GM12878 (cell line): ENCODE measurements around the gene COX6B2. TPM values are rescaled to one million over a fixed set of nuclear protein-coding genes. Genes with fewer than 3 reads are reported as not detected.

Experiments used
- ASH2L ChIP-seq: fragments of 300-600, 200-600 bp; sonication (generic); IDR thresholded peaks from 2 replicates; pipeline ENCODE4 v1.6.1; 2017; ENCODE audit warnings: low read depth, mild to moderate bottlenecking, borderline replicate concordance
- DPF2 ChIP-seq: fragments of 450-650 bp; IDR thresholded peaks from 2 replicates; pipeline ENCODE4 v1.6.1; 2017; ENCODE audit warnings: mild to moderate bottlenecking
- FOXM1 ChIP-seq: IDR thresholded peaks from 2 replicates; pipeline ENCODE4 v1.6.1; 2012; ENCODE audit warnings: low read depth, mild to moderate bottlenecking, inconsistent platforms, low read length, moderate library complexity
- HCFC1 ChIP-seq: fragments of 150-350 bp; IDR thresholded peaks from 2 replicates; pipeline ENCODE4 v1.6.1; 2014; ENCODE audit warnings: low read length
- HDAC6 ChIP-seq: fragments of 200-600 bp; sonication (generic); IDR thresholded peaks from one replicate; pipeline ENCODE4 v1.8.0; 2017; ENCODE audit warnings: antibody characterized with exemption; ENCODE audit not compliant: unreplicated experiment
- HDGF ChIP-seq: fragments of 450-650 bp; IDR thresholded peaks from 2 replicates; pipeline ENCODE4 v1.6.1; 2016; ENCODE audit warnings: antibody characterized with exemption
- KDM1A ChIP-seq: fragments of 200-600 bp; sonication (generic); IDR thresholded peaks from 2 replicates; pipeline ENCODE4 v1.6.1; 2016; ENCODE audit warnings: borderline replicate concordance
- NR2C2 ChIP-seq: IDR thresholded peaks from 2 replicates; pipeline ENCODE4 v1.6.1; 2011; ENCODE audit warnings: borderline replicate concordance, low read depth; ENCODE audit not compliant: control insufficient read depth, insufficient read length
- NRF1 ChIP-seq: conservative IDR thresholded peaks from 2 replicates; pipeline ENCODE4 v1.6.1; 2011; ENCODE audit warnings: mild to moderate bottlenecking, low read depth, low read length, improper control_type of control experiment
- RAD51 ChIP-seq: fragments of 450-650 bp; IDR thresholded peaks from 2 replicates; pipeline ENCODE4 v1.6.1; 2016; ENCODE audit warnings: moderate library complexity, mild to moderate bottlenecking, inconsistent platforms
- RCOR1 ChIP-seq: conservative IDR thresholded peaks from 2 replicates; pipeline ENCODE4 v1.6.1; 2012; ENCODE audit warnings: low read depth, low read length, improper control_type of control experiment
- TBL1XR1 ChIP-seq: IDR thresholded peaks from 2 replicates; pipeline ENCODE4 v1.6.1; 2012; ENCODE audit warnings: low read depth, low read length, improper control_type of control experiment
- TCF7 ChIP-seq: IDR thresholded peaks from 2 replicates; pipeline ENCODE4 v1.6.1; 2014; ENCODE audit warnings: antibody characterized with exemption, borderline replicate concordance
- polyA plus RNA-seq, 11 experiments: library from polyadenylated mRNA; depleted of rRNA in 4 of 11; unstranded in 6 of 11; stranded (reverse) in 5 of 11; fragments of >200 nt; fragmentation: Nextera tagmentation in 4 of 11; fragmentation: Illumina TruSeq in 1 of 11; extraction: Ambion mirVana in 4 of 11; extraction: Trizol in 1 of 11; gene quantifications; 1 replicate in 1 of 11; 2 replicates in 10 of 11; pipeline versions ENCODE4 v1.2.1 to v1.2.3, GENCODE V29; 2011 to 2016; ENCODE audit warnings: inconsistent platforms in 2 of 11, missing spikeins in 2 of 11, low read depth in 1 of 11
- total RNA-seq, 4 experiments: library from RNA; depleted of rRNA in 3 of 4; stranded (reverse); fragments of >200 nt in 3 of 4; fragmentation: Illumina TruSeq in 1 of 4; extraction: Trizol in 1 of 4; gene quantifications; 2 replicates each; pipeline versions ENCODE4 v1.2.1 to v1.2.3, GENCODE V29; 2013 to 2021
- TF ChIP-seq, protein P1 (sequence below): fragments of 450-650 bp; formaldehyde crosslinking; IDR thresholded peaks from 2 replicates; pipeline ENCODE4 v1.4.0; 2022; ENCODE audit warnings: mild to moderate bottlenecking, moderate library complexity
- TF ChIP-seq, protein P2 (sequence below): fragments of 450-650 bp; IDR thresholded peaks from 2 replicates; pipeline ENCODE4 v1.6.1; 2016; ENCODE audit warnings: mild to moderate bottlenecking, moderate library complexity, borderline replicate concordance
- TF ChIP-seq, protein P3 (sequence below): IDR thresholded peaks from 2 replicates; pipeline ENCODE4 v1.6.1; 2011; ENCODE audit warnings: low read depth, mild to moderate bottlenecking, low read length, moderate library complexity, borderline replicate concordance; ENCODE audit errors: extremely low read depth
- TF ChIP-seq, protein P4 (sequence below): fragments of 450-650 bp; IDR thresholded peaks from 2 replicates; pipeline ENCODE4 v1.6.1; 2018; ENCODE audit warnings: mild to moderate bottlenecking, low read depth, moderate library complexity; ENCODE audit not compliant: partially characterized antibody

COX6B2 gene
- total and polyA plus RNA-seq, 10 of the 15 experiments (the other 5 are each of a cell fraction or from before 2014, with no cell fraction given) = 0.05 to 0.08 (median 0.07) TPM; not detected in 6

DNA sequence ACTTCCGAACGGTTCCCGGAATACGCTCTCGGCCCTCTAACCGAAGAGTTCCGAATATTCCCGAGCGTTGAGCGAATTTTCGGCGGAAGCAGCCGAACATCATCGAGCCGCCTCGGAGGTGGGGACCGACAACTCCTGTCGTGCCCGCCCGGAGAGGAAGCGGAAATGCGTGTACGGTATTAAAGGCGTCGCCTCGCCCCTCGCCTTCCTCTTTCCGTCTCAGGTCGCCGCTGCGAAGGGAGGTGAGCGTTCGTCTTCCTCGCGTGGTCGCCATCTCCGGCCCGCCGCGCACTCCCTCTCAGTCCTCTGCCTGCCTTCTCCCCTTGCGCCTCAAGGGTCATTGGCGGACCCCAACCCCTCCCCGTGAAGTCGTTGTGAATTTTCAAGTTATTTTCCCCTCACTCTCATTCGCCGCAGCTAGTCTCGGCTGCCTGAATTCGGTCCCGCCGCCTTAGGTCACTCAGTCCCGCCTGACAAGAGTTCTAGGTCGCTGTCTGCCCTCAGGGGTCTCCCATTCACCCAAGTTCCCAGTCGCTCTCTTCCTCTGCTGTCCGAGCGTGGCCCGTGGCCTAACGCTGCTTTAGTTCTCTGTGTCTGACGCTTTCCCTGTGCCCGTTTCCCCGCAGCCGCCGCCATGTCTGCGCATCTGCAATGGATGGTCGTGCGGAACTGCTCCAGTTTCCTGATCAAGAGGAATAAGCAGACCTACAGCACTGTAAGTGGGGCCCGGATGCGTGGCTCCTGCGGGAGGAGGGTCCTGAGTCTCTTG lies 31.4 kb upstream of the COX6B2 start, which contains the start of gene RPL28 (continued):
- TF ChIP-seq, protein P1, sequence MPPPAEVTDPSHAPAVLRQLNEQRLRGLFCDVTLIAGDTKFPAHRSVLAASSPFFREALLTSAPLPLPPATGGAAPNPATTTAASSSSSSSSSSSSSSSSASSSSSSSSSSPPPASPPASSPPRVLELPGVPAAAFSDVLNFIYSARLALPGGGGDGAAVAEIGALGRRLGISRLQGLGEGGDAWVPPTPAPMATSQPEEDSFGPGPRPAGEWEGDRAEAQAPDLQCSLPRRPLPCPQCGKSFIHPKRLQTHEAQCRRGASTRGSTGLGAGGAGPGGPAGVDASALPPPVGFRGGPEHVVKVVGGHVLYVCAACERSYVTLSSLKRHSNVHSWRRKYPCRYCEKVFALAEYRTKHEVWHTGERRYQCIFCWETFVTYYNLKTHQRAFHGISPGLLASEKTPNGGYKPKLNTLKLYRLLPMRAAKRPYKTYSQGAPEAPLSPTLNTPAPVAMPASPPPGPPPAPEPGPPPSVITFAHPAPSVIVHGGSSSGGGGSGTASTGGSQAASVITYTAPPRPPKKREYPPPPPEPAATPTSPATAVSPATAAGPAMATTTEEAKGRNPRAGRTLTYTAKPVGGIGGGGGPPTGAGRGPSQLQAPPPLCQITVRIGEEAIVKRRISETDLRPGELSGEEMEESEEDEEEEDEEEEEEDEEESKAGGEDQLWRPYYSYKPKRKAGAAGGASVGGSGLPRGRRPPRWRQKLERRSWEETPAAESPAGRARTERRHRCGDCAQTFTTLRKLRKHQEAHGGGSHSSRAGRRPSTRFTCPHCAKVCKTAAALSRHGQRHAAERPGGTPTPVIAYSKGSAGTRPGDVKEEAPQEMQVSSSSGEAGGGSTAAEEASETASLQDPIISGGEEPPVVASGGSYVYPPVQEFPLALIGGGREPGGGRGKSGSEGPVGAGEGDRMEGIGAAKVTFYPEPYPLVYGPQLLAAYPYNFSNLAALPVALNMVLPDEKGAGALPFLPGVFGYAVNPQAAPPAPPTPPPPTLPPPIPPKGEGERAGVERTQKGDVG (CRISPR knock-in tag) = no peak
- TF ChIP-seq KDM1A (no peak), DPF2 (no peak), ASH2L (no peak), HCFC1 (peak; percentile 67), HDGF (no peak), HDAC6 (peak; percentile 75), NR2C2 (no peak), FOXM1 (no peak), RCOR1 (0 out of 2 replicates have a peak, but pooled peaks have one; percentile 59), NRF1 (no peak), RAD51 (no peak), TCF7 (no peak), TBL1XR1 (no peak)
- TF ChIP-seq, protein P2, sequence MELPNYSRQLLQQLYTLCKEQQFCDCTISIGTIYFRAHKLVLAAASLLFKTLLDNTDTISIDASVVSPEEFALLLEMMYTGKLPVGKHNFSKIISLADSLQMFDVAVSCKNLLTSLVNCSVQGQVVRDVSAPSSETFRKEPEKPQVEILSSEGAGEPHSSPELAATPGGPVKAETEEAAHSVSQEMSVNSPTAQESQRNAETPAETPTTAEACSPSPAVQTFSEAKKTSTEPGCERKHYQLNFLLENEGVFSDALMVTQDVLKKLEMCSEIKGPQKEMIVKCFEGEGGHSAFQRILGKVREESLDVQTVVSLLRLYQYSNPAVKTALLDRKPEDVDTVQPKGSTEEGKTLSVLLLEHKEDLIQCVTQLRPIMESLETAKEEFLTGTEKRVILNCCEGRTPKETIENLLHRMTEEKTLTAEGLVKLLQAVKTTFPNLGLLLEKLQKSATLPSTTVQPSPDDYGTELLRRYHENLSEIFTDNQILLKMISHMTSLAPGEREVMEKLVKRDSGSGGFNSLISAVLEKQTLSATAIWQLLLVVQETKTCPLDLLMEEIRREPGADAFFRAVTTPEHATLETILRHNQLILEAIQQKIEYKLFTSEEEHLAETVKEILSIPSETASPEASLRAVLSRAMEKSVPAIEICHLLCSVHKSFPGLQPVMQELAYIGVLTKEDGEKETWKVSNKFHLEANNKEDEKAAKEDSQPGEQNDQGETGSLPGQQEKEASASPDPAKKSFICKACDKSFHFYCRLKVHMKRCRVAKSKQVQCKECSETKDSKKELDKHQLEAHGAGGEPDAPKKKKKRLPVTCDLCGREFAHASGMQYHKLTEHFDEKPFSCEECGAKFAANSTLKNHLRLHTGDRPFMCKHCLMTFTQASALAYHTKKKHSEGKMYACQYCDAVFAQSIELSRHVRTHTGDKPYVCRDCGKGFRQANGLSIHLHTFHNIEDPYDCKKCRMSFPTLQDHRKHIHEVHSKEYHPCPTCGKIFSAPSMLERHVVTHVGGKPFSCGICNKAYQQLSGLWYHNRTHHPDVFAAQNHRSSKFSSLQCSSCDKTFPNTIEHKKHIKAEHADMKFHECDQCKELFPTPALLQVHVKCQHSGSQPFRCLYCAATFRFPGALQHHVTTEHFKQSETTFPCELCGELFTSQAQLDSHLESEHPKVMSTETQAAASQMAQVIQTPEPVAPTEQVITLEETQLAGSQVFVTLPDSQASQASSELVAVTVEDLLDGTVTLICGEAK = peak; percentile 88
- TF ChIP-seq, protein P3, sequence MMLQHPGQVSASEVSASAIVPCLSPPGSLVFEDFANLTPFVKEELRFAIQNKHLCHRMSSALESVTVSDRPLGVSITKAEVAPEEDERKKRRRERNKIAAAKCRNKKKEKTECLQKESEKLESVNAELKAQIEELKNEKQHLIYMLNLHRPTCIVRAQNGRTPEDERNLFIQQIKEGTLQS = no peak
- TF ChIP-seq, protein P4, sequence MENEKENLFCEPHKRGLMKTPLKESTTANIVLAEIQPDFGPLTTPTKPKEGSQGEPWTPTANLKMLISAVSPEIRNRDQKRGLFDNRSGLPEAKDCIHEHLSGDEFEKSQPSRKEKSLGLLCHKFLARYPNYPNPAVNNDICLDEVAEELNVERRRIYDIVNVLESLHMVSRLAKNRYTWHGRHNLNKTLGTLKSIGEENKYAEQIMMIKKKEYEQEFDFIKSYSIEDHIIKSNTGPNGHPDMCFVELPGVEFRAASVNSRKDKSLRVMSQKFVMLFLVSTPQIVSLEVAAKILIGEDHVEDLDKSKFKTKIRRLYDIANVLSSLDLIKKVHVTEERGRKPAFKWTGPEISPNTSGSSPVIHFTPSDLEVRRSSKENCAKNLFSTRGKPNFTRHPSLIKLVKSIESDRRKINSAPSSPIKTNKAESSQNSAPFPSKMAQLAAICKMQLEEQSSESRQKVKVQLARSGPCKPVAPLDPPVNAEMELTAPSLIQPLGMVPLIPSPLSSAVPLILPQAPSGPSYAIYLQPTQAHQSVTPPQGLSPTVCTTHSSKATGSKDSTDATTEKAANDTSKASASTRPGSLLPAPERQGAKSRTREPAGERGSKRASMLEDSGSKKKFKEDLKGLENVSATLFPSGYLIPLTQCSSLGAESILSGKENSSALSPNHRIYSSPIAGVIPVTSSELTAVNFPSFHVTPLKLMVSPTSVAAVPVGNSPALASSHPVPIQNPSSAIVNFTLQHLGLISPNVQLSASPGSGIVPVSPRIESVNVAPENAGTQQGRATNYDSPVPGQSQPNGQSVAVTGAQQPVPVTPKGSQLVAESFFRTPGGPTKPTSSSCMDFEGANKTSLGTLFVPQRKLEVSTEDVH = no peak
